ENCODE data around the gene NHSL2.

Gene NHSL2

DNA sequence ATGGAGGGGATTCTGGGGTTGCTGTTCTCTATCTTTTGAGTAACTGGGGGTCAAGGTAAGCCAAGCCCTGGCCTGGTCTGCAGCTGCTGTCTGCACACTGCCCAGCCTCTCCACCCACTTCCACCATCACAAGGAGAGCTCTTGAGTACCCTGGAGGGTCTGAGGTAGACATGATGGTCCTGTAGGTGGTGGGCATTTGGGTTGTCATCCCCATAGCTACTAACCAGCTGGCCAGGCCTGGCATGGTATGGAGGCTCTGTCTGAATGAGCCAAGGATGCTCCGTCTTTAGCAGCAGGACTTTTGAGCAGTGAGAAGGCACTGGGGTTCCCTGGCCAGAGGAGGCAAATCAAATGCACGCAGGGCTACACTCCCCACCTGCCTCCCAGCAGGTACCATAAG, 82.7 kb downstream of the NHSL2 start:
- no peak for DNase-seq

DNA sequence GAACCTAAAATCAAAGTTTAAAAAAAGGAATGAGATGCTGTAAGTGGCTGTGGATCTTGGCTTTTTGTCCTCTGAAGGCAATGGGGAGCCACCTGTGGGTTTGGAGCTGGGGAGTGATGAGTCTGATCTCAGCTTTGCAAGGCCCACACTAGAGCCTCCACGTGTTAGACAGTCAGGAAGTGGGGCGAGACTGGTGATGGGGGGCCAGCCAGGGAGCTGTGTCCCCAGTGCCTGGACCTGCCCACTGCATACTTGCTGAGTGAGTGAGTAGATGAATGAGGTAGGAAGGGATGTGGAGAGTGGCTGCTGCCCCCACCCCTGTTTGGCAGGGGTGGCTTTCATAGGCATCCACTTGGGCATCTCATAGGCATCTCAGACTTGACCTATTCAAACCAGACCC, 84.0 kb downstream of the NHSL2 start:
- DNase-seq = no peak

DNA sequence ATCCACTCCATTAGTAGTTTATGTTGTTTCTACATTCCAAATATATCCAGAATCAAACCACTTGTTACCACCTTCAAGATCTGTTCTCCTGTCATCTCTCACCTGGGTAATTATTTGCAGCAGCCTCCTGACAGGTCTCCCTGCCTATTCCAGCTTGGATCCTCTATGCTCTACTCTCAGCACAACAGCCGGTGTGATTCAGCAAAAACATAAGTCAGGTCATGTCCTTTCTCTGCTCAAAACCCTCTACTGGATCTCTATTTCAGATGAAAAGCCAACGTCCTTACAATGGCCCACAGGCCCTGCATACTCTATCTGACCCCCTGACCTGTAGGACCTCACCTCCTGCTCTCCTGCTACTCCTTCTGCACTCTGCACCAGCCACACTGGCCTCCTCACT, 84.5 kb downstream of the NHSL2 start:
- no peak for DNase-seq

DNA sequence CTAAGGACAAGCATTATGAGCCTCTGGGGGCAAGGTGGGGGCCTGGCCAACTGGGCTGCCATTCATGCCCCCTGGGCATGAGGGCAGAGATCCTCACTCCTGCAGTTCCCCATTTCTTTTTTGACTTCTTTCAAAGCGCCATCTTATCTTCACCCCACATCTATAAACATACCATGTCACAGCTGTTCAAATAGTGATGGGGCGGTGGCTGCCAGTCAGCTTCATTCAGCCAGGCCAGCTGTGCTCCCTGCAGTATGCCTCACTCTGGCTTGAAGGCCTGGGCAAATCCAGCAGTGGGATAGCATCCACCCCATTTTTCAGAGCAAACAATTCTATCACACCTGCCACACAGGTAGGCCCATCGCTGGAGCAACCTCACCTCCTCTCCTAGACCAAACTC, 85.5 kb downstream of the NHSL2 start:
- no peak for DNase-seq

DNA sequence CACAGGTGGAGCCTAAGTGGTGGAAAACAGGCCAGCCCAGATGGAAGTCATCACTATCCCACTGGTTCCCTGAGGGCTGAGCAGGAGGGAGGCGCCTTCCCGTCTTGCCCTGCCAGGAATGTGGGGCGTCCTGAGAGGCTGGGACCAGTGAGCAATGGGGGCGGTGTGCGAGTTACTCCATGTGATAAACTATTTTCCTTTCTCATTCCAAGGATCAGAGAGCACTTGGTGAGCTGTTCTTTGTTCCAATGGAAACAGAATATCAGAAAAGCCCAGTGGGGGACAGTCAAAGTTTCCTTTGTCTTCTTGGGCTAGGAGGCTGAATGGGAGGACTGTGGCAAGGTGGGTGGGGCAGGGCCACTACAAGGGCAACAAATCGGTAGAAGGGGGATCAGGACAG, 86.2 kb downstream of the NHSL2 start:
- no peak for DNase-seq

DNA sequence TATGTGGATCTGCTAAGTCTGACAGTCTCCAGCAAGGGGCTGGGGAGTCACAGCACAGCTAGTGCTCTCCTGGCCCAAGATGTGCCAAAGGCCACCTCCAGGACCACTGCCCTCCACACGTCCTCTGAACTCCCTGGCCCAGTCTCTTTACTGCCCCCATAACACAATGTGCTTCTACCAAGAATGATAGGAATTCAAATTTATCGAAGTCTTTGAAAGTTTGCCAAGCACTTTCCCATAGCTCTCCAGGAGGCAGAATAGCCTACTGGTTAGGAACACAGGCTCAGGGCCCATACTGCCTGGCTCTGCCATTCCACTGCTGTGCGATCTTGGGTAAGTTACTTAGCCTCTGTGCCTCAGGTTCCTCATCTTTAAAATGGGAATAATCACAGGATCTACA, 86.7 kb downstream of the NHSL2 start:
- no peak for DNase-seq

DNA sequence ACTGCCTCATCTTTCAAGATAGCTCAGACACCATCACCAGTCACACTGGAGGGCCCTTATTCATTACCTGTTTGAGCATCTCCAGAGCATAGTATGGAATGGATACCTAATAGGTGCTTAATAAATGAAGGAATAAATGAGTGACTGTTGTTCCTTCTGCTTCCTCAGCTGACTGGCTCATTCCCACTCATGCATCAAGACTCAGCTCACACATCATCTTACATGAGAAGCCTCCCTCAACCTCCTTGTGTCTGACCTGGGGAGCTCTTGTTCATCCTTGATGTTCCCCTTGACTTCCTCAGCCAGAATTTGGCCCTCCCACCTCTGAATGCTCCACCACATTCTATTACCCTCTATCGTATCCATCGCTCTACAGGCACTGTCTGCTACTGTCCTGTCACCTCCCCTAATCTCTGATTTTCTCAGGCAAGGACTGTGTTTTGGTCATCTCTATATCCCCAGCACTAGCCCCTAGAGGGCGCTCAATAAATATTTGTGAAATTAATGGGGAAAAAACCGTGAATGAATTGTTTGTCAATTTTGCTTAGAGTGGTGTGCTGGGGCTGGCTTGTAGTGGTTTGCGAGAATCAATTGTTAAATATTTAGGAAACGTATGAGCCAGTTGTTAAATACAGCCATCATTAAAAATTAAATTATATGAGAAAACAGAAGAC, 88.3 kb downstream of the NHSL2 start:
- DNase-seq = peak; percentile 35

DNA sequence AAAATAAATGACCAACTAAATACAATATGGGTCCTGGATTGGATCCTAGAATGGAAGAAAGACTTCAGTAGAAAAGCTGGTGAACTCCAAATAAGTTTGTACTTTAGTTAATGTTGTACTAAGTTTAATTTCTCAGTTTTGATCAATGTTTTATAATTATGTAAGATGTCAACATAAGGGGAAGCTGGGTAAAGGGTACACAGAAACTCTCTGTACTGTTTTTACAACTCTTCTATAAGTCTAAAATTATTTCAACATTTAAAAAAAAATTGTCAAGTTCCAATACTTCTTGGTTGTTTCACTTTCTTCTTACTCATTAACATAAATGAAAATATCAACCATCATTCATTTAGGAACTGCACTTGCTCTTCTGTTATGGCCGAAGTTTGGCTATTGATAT, 88.9 kb downstream of the NHSL2 start:
- DNase-seq = no peak

DNA sequence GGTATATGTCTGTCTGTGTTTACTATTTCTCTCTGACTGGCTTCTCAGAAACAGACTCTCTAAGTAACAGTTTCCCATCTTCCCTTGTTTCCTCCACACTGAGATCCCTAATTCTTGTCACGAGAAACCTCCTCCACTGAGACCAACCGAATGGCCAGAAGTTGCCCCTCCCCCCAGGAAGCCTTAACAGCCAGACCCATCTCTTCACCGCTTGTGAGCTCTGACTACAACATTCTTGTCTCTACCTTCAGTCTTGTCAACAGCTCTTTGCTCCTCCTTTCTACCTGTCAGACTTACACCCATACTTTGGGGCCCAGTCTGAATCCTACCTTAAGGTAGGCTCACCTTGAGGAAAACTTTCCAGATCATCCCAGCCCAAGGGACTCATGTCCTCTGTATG, 90.8 kb downstream of the NHSL2 start:
- no peak for DNase-seq

DNA sequence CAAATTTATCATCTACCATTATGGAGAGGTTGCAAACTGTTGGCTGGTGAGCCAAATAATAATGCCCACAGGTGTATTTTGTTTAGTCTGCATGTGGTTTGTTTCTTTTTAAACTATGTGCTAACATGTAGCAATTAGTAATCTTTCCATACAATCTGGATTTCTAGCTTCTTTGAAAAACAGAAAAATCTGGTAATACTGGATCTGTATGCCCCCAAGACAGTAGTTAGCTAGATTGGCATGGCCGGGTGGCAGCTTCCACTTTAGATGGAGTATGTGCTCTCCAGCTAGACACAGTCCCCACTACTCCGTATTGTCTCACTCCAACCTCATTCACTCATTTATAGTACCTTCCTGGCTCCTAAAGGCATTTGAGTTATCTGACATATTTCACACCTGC, 91.3 kb downstream of the NHSL2 start:
- DNase-seq = no peak

DNA sequence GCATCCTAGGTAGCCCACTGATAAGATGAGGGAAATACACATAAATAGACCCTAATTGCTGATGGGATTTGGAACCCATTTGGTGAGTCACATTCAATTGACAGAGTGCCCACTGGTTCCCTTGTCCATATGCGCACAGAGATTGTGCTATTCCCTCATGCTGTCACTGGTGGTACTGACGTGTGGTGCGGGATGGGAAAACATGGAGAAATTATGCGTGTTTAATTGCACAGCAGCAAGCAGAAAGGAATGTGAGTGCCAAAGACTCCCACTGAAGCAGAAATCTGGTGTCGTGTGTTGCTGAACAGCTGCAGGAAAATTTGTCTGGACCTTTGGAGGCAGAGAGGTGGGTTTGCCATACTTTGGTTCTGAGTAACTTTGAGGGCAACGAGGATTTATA, 92.2 kb downstream of the NHSL2 start:
- DNase-seq = no peak

DNA sequence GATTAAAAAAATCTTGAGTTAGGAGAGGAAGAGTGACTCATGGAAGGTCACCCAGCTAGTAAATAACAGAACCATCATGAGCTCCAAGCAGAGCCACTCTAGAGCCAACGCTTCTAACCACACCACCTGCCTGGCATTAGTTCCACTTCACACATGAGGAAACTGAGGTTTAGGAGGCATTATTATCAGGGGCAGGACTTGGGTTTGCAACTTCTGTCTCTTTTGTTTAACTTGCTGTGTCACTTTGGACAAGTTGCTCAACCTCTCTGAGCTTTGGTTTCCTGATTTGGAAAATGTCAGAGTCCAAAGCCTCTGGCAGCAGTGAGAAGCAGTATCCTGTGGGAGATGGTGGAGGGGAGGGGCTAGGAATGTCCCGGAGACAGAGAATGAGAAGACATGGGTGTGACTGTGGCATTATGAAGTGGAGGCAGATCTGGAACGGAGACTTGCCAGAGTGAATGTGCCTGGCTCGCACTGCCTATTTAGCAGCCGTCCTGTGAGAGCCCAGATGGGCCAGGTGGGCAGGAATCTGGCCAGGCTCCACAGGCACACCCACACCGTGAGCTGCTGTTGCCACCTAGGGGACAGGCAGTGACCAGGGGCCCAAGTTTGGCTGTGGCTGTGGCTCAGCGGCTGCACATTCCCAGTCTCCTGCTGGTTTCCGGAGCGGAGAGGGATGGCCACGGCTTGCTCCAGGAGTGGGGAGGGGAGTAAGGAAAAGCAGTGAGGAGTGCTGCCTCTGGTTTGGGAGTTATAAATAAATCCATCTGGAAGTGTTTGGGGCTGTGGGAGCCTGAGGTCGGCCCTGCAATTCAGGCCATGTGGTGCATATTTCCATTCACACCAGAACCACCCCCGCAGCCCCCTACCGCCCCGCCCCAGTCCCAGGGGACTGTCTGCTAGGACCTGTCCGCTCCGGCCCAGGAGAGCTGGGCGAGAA, 93.4 kb downstream of the NHSL2 start:
- no peak for DNase-seq

DNA sequence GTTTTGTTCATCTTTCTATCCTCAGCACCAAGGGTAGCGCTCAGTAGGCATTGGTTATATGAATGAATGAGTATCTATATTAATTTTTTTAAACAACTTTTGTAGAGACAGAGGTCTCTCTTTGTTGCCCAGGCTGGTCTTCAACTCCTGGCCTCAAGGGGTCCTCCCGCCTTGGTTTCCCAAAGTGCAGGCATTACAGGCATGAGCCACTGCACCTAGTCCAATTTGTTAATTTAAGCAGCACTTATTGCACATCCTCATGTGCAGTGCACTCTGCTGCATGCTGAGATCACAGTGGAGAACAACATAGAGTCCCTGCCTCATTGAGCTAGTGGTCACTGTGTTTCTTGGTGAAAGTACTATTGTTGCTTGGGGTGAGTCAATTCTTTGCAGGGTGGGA, 94.4 kb downstream of the NHSL2 start:
- DNase-seq = no peak

DNA sequence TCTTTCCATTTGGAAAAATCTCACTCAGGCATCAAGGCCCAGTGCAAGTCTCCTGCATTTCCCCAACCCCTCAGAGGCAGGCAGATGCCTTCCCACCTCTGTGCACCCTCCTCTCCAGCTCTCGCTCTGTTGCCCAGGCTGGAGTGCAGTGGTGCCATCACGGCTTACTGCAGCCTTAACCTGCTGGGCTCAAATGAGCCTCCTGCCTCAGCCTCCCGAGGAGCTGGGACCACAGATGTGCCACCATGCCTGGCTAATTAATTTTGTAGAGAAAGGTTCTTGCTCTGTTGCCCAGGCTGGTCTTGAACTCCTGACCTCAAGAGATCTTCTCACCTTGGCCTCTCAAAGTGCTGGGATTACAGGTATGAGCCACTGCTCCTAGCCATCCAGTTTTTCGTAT, 95.8 kb downstream of the NHSL2 start:
- DNase-seq = no peak

DNA sequence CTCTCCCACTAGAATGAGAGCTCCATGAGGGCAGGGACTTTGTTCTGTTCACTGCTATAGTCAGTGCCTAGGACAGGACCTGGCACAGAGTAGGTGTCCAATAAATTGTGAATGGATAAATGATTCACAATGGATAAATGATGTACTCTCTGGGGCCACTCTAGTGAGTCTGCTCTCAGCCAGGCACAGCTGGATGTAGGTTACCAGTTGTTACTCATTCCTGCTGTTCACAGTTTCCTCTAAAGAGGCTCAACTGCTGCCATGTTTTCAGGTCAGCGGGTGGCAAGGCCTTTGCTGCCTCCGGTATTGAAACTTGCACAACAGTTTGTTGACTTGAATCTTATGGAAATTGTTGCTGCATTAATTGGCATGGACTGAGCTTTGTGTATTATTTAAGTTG, 99.1 kb downstream of the NHSL2 start:
- DNase-seq = no peak

DNA sequence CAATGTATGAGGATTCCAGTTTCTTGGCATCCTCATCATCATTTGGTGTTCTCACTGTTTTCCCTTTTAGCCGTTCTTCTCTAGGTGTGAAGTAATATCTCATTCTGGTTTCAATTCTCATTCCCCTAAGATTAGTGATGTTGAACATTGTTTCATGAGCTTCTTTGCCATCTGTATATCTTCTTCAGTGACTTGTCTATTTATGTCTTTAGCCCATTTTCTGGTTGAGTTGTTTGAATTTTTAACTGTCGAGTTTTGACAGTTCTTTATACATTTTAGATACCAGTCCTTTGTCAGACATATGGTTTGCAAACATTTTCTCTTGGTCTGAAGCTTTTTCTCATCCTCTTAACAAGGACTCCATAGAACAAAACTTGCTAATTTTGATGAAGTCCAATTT, 101.1 kb downstream of the NHSL2 start:
- no peak for DNase-seq

DNA sequence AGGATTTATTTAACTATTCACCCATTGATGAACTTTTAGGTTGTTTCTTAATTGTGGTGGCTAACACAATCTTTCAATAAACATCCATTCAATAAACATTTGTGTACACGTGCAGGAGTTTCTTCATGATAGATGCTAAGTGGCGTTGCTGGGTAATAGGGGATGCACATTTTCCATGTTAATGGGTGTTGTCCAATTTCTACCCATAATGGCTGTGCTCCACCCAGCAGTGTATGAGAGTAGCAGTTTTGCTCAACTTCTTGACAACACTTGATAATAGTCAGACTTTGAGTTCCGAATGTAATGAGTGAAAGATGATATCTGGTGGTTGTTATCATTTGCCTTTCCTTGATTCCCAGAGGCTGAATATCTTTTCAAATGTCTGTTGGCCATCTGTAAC, 104.7 kb downstream of the NHSL2 start:
- no peak for DNase-seq

DNA sequence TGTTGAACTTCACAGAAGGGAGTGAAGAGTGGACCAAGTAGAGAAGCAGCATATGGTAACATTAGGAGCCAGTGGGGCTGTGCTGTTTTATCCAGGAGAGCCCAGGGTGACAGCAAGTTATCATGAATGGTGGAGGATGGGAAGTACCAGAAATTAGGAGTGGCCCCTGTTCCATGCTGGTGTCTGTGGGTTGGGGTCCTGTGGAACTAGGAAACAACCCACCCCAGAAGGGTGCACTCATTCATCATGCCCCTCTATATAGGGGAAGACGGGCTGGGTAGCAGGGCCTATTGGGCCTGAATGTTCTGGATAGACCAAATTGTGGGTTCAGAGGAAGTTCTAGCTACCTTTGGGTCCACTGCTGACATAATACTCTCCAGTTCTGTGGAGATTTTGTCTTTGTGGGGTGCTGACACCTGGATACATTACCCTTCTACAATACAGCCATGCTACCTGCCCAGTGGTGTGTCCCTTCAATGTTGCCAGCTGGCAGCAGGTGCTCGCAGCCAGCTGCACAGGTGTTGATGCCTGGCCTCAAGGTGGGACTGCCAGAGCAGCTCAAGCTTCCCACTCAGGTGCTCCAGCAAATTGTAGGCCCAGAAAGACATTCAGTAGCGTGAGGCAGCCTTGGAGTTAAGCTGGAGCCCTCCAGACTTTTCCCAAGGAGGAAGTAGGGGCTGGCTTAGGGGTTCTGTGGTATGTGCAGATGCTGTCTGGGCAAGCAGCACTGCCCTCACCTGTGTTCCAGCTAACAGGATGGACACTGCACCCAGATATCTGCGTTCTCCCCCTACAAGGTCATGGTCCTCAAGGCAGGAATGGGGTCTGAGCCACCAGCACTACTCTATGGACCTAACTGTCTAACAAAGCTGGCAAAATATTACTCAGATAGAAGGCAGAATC, 106.5 kb downstream of the NHSL2 start:
- no peak for DNase-seq

DNA sequence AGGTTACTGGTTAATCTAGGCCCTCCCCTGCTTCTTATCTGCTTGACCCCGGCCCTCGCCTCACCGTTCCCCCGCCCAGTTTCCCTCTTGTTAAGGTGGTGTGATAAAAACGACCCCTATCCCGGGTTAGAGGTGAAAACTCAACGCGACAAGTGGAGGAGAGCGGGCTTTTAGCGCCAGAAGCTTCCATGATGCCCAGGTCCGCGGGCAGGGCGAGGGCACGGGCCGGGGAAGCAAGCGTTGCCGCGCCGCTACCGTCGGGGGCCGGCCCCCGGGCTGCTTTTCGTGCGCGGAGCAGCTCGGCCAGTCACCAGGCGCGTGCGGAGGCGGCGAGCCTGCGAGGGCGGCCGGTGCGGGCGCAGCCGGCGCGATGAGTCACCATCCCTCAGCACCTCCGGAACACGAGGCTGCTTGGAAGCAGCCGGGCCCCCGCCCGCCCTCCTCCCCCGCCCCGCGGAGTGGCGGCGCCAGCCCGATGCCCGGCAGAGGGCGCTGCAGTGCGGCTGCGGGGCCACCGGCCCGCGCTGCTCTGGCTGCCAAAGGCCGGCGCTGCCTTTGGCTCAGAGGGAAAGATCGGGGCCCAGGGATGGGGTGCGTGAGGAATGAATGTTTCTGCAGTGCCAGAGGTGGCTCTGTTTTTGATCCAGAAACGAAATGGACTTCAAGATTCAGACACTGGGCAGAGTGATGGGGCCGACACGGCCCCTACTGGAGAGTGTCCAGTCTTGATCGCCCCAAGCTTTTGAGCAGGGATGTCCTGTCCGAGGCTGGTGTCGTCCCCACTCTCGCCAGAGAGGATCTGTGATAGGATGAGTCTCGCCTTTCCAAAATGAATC, 107.8 kb downstream of the NHSL2 start:
- peak; percentile 81 for DNase-seq

DNA sequence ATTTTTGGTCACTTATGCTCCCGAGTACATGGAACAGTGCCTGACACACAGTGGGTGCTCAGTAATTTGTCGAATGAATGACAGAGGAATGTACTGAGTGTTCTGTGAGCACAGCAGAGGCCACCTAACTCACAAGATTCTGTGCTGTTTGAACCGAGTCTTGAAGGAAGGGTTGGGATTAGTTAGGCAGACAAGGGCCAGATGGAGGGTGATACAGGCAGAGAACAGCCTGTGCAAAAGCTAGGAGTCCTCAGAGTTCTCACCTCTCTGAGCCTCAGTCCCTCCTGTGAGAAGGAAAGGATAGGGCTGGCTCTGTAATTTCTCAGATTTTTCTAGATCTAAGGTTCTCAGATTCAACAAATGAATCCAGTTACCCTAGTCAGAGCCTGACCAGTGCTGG, 108.8 kb downstream of the NHSL2 start:
- no peak for DNase-seq

DNA sequence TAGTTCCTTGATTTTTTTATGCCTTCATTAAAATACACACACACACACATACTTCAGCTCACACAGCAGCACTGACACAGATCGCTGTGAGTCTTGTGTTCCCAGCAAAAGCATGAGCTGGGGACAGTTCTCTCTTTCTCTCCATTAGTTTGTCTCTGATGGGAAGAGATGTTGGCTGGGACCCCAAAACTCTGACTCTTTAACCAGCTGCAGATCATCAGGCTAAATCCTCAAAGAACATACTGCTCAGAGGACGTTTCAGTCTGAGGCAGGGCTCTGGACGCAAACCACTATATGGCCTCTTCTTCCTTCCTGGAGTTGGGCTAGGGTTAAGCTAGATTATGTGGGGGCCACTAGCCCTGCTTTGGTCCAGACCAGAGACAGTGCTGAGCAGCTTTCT, 109.6 kb downstream of the NHSL2 start:
- no peak for DNase-seq

DNA sequence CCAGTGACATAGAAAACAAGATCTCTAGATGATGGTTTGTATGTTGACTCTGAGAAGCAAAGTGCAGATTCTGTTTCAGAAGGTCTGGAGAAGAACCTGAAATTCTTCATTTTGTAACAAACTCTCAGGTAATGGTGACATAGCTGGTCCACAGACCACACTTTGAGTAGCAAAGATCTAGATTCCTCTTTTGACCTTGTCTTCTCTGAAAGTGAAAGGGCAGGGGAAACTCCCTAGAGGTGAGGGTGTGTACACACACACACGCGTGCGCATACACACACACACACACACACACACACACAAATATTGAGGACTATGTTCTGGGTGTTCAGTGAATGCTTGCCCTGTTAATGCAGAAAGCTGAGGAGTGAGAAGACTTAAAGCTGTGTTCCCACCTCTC, 110.1 kb downstream of the NHSL2 start:
- DNase-seq = peak; percentile 6

DNA sequence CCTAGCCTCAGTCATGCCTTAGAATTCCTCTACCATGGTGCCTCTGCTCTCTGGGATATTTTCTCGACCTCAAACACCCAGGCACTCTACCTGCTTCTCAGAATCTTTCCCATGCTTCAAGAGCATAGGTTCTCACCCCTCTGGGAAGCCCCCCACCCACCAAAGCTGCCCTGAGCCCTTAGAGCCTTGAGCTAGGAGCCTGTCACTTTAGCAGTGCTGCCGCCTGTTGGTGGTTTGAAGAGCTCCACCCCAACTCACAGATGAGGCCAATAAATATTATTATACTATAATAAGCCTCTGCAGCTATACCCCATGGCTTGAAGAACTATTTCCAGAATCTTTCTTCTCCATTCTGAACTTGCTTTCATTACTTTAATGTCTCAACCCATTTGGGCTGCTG, 111.3 kb downstream of the NHSL2 start:
- peak; percentile 16 for DNase-seq
